CMK (cell line): ENCODE results near the gene OR6S1.

Source experiments
- DNase-seq: peaks from one replicate; pipeline ENCODE4 v3.0.0-alpha.2; 2010; ENCODE audit warnings: low read depth

Gene OR6S1

GRCh38 chr14:20641591-20641990 is at the start of gene OR6S1:
Gene OR6S1 (minus strand): TSS chr14:20641691. CDS start chr14:20641691, 0 bp downstream.
- DNase-seq = no peak

- no peak for DNase-seq
Measured at GRCh38 chr14:20690848-20691640, 49.6 kb upstream of the OR6S1 start.

GRCh38 chr14:20688167-20688839 is 46.8 kb upstream of the OR6S1 start, which contains the start of gene ANG:
Gene ANG (plus strand): TSS chr14:20688764. CDS start chr14:20693565, 4,801 bp downstream.
- DNase-seq = no peak

GRCh38 chr14:20687362-20688166 is 46.1 kb upstream of the OR6S1 start:
- no peak for DNase-seq

- no peak for DNase-seq
Measured at GRCh38 chr14:20686386-20687143, 45.1 kb upstream of the OR6S1 start.

- no peak for DNase-seq
Measured at GRCh38 chr14:20684662-20685456, 43.4 kb upstream of the OR6S1 start.

- peak; percentile 68 for DNase-seq
Measured at GRCh38 chr14:20683891-20684661, 42.6 kb upstream of the OR6S1 start, which contains the start of gene RNASE4. Gene RNASE4 (plus strand): TSS chr14:20684560. CDS start chr14:20699372, 14,812 bp downstream.

GRCh38 chr14:20683125-20683890 is 41.8 kb upstream of the OR6S1 start:
- peak; percentile 91 for DNase-seq

GRCh38 chr14:20682435-20683124 is 41.1 kb upstream of the OR6S1 start:
- DNase-seq = peak; percentile 44

- DNase-seq = no peak
Measured at GRCh38 chr14:20682127-20682434, 40.6 kb upstream of the OR6S1 start.

- DNase-seq = peak; percentile 63
Measured at GRCh38 chr14:20681348-20682126, 40.0 kb upstream of the OR6S1 start.

- DNase-seq = no peak
Measured at GRCh38 chr14:20680843-20681347, 39.4 kb upstream of the OR6S1 start.

- DNase-seq = no peak
Measured at GRCh38 chr14:20680363-20680762, 38.9 kb upstream of the OR6S1 start.

GRCh38 chr14:20679907-20680306 is 38.4 kb upstream of the OR6S1 start:
- DNase-seq = no peak

- DNase-seq = no peak
Measured at GRCh38 chr14:20676072-20676471, 34.6 kb upstream of the OR6S1 start.

GRCh38 chr14:20675669-20676068 is 34.2 kb upstream of the OR6S1 start:
- DNase-seq = no peak

GRCh38 chr14:20671597-20672283 is 30.2 kb upstream of the OR6S1 start:
- no peak for DNase-seq
